Stimulated activated CD8-positive, alpha-beta memory T cell treated with anti-CD3 and anti-CD28 coated beads, Interleukin-4, amount 100 ng/mL, for 1 hour (primary cell): ENCODE data around the gene ZNF763.
"Not testable (repeated sequence)": the region's sequence is repeated elsewhere in the genome, so short reads cannot be mapped to it uniquely, and the experiment has no call there.

Experiments
- DNase-seq, 2 donors: peaks; one replicate each; pipeline ENCODE4 v3.0.0-alpha.2; 2020; ENCODE audit warnings: low read depth in 2 of 2, low spot score in 1 of 2

ZNF763 gene

GRCh38 chr19:11971041-11971440, 6.2 kb downstream of the ZNF763 start:
- no peak for DNase-seq

DNA sequence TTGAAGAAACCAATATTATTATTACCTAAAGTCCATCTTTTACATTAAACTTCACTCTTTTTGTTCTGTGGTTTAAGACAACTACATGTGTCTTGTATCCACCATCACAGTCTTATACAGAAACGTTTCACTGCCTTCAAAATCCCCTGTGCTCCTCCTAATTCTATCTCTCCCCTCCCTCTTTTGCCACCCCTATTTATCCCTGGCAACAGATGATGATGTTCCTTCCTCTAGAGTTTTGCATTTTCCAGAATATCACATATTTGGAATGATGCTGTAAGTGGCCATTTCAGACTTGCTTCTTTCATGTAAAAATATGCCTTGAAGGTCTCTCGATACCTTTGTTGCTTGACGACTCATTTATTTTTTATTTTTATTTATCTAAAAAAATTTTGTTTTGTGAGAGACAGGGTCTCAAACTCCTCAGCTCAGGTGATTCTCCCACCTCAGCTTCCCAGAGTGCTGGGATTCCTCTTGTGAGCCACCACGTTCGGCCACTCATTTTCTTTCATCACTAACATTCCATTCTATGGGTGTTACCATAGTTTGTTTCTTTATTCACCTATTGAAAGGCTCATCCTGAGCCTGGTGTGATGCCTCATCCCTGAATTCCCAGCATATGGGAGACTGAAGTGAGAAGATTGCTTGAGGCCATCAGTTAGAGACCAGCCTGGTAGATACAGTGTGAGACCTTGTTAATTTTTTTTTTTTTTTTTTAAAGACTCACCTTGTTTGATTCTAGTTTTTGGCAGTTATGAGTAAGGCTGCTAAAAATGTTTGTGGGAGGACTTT, 8.4 kb downstream of the ZNF763 start:
- no peak for DNase-seq

GRCh38 chr19:11978492-11979100, 13.8 kb downstream of the ZNF763 start:
- DNase-seq, result no peak

DNA sequence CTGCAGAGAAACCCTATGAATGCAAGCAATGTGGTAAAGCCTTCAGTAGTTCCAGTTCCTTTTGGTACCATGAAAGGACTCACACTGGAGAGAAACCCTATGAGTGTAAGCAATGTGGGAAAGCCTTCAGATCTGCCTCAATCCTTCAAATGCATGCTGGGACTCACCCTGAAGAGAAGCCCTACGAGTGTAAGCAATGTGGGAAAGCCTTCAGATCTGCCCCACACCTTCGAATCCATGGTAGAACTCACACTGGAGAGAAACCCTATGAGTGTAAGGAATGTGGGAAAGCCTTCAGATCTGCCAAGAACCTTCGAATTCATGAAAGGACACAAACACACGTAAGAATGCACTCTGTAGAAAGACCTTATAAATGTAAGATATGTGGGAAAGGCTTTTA, 14.7 kb downstream of the ZNF763 start:
- DNase-seq, result no peak

- no peak for DNase-seq
Measured at GRCh38 chr19:11982526-11982925, 17.7 kb downstream of the ZNF763 start.

DNA sequence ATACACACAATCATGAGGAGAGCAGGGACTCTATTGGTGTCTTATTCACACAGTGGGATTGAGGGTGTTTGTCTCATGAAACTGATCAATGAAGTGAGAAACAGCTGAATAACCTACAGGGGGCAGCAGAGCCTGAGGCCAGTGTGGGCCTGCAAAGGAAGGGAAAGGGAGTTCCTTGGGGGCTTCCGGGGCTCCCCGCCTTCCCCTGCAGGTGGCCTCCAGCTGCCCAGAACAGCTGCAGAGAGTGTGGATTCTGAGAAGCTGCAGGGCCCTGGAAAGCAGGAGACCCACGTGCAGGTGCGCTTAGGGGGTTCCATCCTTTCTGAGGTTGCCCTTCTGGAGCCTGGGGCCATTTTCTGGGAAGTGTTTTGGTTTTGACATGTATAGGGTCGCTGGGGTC, 20.1 kb downstream of the ZNF763 start:
- no peak for DNase-seq

- no peak for DNase-seq
Measured at GRCh38 chr19:11986754-11987153, 21.9 kb downstream of the ZNF763 start.

GRCh38 chr19:11987405-11988281, 22.8 kb downstream of the ZNF763 start:
- peak; percentile 85 to 86 for DNase-seq

GRCh38 chr19:11989112-11989456, 24.2 kb downstream of the ZNF763 start:
- DNase-seq, result no peak

GRCh38 chr19:11991921-11992320, 27.1 kb downstream of the ZNF763 start:
- not testable (repeated sequence) for DNase-seq

DNA sequence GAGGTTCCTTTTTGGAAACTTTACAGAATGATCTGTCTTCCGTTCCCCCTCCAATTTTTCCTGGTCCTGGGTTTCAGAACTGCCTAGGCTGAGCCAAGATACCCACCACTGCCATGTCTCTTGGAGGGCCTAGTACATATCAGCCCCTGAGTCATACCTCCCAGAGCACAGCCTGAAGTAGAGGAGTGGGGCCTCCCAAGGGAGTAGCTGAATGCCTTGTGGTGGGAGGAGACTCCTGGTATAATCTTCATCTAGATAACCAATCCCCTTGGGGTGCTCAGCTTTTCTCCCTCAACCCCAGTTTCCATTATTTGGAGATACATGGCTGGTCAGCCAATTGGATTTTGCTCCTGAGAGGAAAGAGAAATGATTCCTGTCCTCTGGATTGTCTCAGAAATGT, 30.3 kb downstream of the ZNF763 start:
- DNase-seq, result no peak

DNA sequence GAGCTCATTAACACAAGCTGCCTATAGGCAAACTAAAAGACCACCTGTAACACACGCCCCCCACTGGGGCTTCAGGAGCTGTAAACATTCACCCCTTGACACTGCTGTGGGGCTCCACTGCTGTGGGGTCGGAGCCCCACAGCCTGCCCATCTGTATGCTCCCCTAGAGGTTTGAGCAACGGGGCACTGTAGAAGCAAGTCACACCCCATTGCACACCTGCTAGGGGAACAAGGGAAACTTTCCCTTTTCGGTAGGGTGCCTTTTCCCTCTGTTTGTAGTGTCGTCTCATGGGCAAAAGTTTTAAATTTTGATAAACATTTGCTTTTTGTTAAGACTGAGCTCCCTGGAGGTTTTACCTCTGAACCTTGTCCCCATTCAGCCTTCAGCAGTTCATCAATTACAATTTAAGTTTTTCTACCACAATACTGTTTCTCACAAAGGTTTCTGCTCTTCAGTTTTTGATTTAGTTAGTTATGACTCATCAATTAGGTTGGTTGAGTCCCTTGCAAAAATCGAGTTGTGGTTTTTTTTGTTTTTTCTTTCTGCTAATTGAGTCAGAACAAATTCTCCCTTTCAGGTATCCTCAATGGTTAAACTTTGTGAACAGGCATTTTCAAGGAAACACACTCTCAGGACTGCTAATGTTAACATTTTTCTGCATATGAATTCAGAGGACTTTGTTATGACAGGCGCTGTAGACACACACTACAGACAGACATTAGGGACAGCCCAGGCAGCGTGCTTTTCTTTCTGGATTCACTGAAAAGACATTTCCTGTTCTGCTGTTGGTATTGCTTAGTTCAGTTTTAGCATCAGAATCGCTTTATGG, 35.5 kb downstream of the ZNF763 start:
- no peak for DNase-seq

DNA sequence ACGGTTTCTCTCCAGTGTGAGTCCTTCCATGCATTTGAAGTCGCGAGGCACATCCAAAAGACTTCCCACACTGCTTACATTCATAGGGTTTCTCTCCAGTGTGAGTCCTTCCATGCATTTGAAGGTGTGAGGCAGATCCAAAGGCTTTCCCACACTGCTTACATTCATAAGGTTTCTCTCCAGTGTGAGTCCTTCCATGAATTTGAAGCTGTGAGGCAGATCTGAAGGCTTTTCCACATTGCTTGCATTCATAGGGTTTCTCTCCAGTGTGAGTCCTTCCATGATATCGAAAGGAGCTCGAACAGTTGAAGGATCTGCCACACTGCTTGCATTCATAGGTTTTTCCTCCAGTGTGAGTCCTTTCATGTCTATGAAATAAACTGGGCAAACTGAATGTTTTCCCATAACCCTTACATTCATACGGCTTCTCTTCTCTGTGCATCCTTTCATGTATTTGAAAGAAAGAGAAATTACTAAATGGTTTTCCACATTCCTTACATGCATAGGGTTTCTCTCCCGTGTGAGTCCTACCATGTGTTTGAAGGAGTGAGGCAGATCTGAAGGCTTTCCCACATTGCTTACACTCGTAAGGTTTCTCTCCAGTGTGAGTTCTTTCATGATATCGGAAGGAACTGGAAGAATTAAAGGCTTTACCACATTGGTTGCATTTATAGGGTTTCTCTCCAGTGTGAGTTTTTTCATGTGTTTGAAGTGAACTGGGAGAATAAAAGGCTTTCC, 50.3 kb downstream of the ZNF763 start:
- DNase-seq, result no peak

- no peak for DNase-seq
Measured at GRCh38 chr19:12015753-12016116, 50.9 kb downstream of the ZNF763 start.
